Liver (tissue), 3 donors: Measurements from ENCODE around the gene VEPH1.

Experiments
- CTCF ChIP-seq: fragments of 150-350 bp; IDR thresholded peaks from 2 replicates; pipeline ENCODE4 v1.5.1; 2017; ENCODE audit warnings: improper control_type of control experiment, low read depth, low read length; ENCODE audit not compliant: missing input control
- EGR1 ChIP-seq, 2 donors: IDR thresholded peaks; 2 replicates each; pipeline ENCODE4 v1.6.1; 2016 to 2018; ENCODE audit warnings: antibody characterized with exemption in 2 of 2, low read depth in 2 of 2
- FOXA2 ChIP-seq: IDR thresholded peaks from 2 replicates; pipeline ENCODE4 v1.6.1; 2016; ENCODE audit warnings: antibody characterized with exemption
- GABPA ChIP-seq, 2 donors: IDR thresholded peaks in 1 of 2; conservative IDR thresholded peaks in 1 of 2; 2 replicates each; pipeline ENCODE4 v1.6.1; 2016; ENCODE audit warnings: antibody characterized with exemption in 2 of 2, mild to moderate bottlenecking in 1 of 2, moderate library complexity in 1 of 2
- MAX ChIP-seq: IDR thresholded peaks from 2 replicates; pipeline ENCODE4 v1.6.1; 2016; ENCODE audit warnings: antibody characterized with exemption
- RXRA ChIP-seq, 2 donors: IDR thresholded peaks; 2 replicates each; pipeline ENCODE4 v1.6.1; 2017 to 2018; ENCODE audit warnings: antibody characterized with exemption in 2 of 2, mild to moderate bottlenecking in 1 of 2
- YY1 ChIP-seq: IDR thresholded peaks from 2 replicates; pipeline ENCODE4 v1.6.1; 2016; ENCODE audit warnings: antibody characterized with exemption, mild to moderate bottlenecking
- donor health status: healthy.
- donor health status: healthy.

GRCh38 chr3:157529751-157530150 is 26.5 kb upstream of the VEPH1 start:
- TF ChIP-seq YY1 (no peak), CTCF (no peak), EGR1 (IDR thresholded peaks at IDR 0.05; ENCODE audit: low read depth in 2 of 2) (no peak), MAX (no peak), RXRA (IDR thresholded peaks at IDR 0.05) (no peak), FOXA2 (no peak), GABPA (IDR thresholded peaks at IDR 0.05 in 1 of 2, conservative IDR thresholded peaks at IDR 0.05 in 1 of 2) (no peak)
